Small intestine (tissue), 7 donors: Measurements from ENCODE around the gene TMEM163. TPM values are rescaled to one million over a fixed set of nuclear protein-coding genes. Genes with fewer than 3 reads are reported as not detected.

Source experiments
- DNase-seq, 2 donors: peaks; one replicate each; pipeline versions ENCODE4 v3.0.0 to v3.0.0-alpha.2; 2013
- FAIRE-seq: peaks from 2 replicates; lab custom pipeline; 2012; peaks lifted over from hg19 to GRCh38; lab: Jason Lieb, UNC
- H3K27ac ChIP-seq, 3 donors: one replicate each; pipeline ENCODE4 v1.5.1; 2013; ENCODE audit warnings: low read length in 2 of 3, mild to moderate bottlenecking in 2 of 3, control low read depth in 1 of 3, inconsistent platforms in 1 of 3, low read depth in 1 of 3, moderate library complexity in 1 of 3
- H3K27me3 ChIP-seq, 3 donors: one replicate each; pipeline ENCODE4 v1.6.1; 2013; ENCODE audit warnings: low read length in 3 of 3, inconsistent platforms in 1 of 3; ENCODE audit not compliant: control insufficient read depth in 3 of 3, insufficient read depth in 3 of 3
- H3K36me3 ChIP-seq, 3 donors: one replicate each; pipeline ENCODE4 v1.6.1; 2013; ENCODE audit warnings: low read length in 3 of 3, inconsistent platforms in 1 of 3, low read depth in 1 of 3, mild to moderate bottlenecking in 1 of 3, moderate library complexity in 1 of 3; ENCODE audit not compliant: control insufficient read depth in 3 of 3, insufficient read depth in 2 of 3
- H3K4me1 ChIP-seq, 3 donors: one replicate each; pipeline ENCODE4 v1.6.1; 2013; ENCODE audit warnings: low read length in 2 of 3, inconsistent platforms in 1 of 3, low read depth in 1 of 3, mild to moderate bottlenecking in 1 of 3, moderate library complexity in 1 of 3; ENCODE audit not compliant: control insufficient read depth in 3 of 3, insufficient read depth in 2 of 3
- H3K4me3 ChIP-seq, 3 donors: one replicate each; pipeline ENCODE4 v1.5.1; 2013; ENCODE audit warnings: low read length in 3 of 3, control low read depth in 1 of 3, inconsistent platforms in 1 of 3, low read depth in 1 of 3, mild to moderate bottlenecking in 1 of 3, moderate library complexity in 1 of 3
- H3K9me3 ChIP-seq, 2 donors: one replicate each; pipeline ENCODE4 v1.6.1; 2013; ENCODE audit warnings: low read depth in 1 of 2, low read length in 1 of 2; ENCODE audit not compliant: control insufficient read depth in 2 of 2, insufficient read depth in 1 of 2
- WGBS, 3 donors: extraction: QIAGEN DNeasy Blood & Tissue Kit; methylation state at CpG; one replicate each; pipeline ENCODE4 v1.1.7; 2013; 5-methylcytosine and 5-hydroxymethylcytosine counted together
- polyA plus RNA-seq, 4 donors: library from polyadenylated mRNA; stranded (reverse) in 3 of 4; unstranded in 1 of 4; fragments of 200-250 nt in 3 of 4; fragments of 120-200 nt in 1 of 4; gene quantifications; one replicate each; pipeline versions ENCODE4 v1.2.1 to v1.2.3, GENCODE V29; 2013
- donor health status: healthy with polysubstance abuse.
- donor health status: control.
- donor health status: control.
- donor health status: Bipolar disorder and iron deficiency.
- donor health status: healthy.

TMEM163 gene
- polyA plus RNA-seq, 4 donors, result 0.13 to 0.57 (median 0.38) TPM

GRCh38 chr2:134410831-134411231 is 308.0 kb downstream of the TMEM163 start:
- H3K9me3 ChIP-seq, result no peaks in the 10 kb centered on the region
- 30 to 51% (median 49%) methylated on average over 5 of the region's 5 CpGs for WGBS, 3 donors
- DNase-seq, result peak in 1 of 2 donors; percentile 26
- no peak overlapping the region for H3K27ac ChIP-seq
- H3K36me3 ChIP-seq, result peaks cover 0 to 15% (median 11%) of the 10 kb centered on the region in 3 donors
- H3K27me3 ChIP-seq, result no peaks in the 10 kb centered on the region
- no peak overlapping the region for H3K4me3 ChIP-seq
- FAIRE-seq, result no peak
- peaks cover 0 to 12% (median 12%) of the 10 kb centered on the region in 3 donors for H3K4me1 ChIP-seq

DNA sequence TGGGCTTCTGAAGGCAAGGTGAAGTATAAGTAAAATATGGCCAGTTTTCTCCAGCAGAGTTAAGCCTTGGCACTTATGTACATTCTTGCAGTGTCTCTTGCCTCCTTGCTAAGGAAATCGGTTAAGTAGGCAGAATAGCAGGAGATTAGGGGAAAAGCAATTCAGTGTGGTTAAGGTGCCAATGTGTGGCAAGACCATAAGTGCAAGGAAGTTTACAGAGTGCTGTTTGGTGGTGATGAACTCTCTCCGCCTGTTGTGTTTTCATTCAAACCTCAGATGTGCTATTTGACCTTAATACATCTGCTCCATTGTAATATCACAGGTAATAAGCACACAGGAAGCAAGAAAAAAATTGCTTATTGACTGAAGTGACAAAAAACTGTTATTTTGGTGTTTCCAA is 308.8 kb downstream of the TMEM163 start:
- no peak overlapping the region for H3K27ac ChIP-seq
- H3K27me3 ChIP-seq, result no peaks in the 10 kb centered on the region
- H3K4me1 ChIP-seq, result peaks cover 0 to 12% (median 12%) of the 10 kb centered on the region in 3 donors
- FAIRE-seq (no peak), DNase-seq (no peak)
- no peaks in the 10 kb centered on the region for H3K9me3 ChIP-seq
- no peak overlapping the region for H3K4me3 ChIP-seq
- 74 to 83% (median 77%) methylated on average over 2 of the region's 2 CpGs for WGBS, 3 donors
- H3K36me3 ChIP-seq, result peaks cover 0 to 15% (median 11%) of the 10 kb centered on the region in 3 donors

- Histone ChIP-seq H3K4me3 (no peak overlapping the region), H3K36me3 (peaks cover 0 to 15% (median 8%) of the 10 kb centered on the region in 3 donors), H3K27ac (peak overlapping the region in 1 of 3 donors; percentile 57), H3K27me3 (no peaks in the 10 kb centered on the region), H3K4me1 (peaks cover 0 to 12% (median 12%) of the 10 kb centered on the region in 3 donors), H3K9me3 (no peaks in the 10 kb centered on the region)
- DNase-seq, result no peak
- FAIRE-seq, result no peak
- 41 to 59% (median 50%) methylated on average over 3 of the region's 3 CpGs for WGBS, 3 donors
Observed at GRCh38 chr2:134408791-134409190, 310.0 kb downstream of the TMEM163 start.

DNA sequence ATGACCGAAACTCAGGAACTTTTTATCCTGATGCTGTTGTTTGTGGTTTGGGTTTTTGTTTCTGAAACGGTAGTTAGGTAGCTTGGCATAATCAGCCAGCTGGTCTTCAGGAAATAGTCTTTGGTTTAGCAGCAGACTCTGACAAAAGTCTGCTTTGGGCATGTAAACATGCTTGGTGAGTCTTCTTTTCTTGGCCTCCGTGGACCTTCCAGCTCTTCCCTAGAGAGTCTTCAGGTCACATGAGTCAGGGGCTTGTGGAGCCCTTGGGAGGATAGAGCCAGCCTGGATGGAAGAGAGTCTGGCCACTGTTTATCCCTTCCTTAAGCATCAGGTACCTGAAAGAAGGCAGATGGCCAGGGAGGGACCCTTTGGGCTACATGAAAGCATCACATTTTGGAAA is 310.4 kb downstream of the TMEM163 start:
- DNase-seq, result no peak
- WGBS, 3 donors, result 48 to 60% (median 54%) methylated on average over 3 of the region's 3 CpGs
- Histone ChIP-seq H3K4me3 (no peak overlapping the region), H3K27ac (peak overlapping the region in 1 of 3 donors; percentile 57), H3K36me3 (peaks cover 0 to 19% (median 9%) of the 10 kb centered on the region in 3 donors), H3K9me3 (no peaks in the 10 kb centered on the region), H3K4me1 (peaks cover 0 to 12% (median 11%) of the 10 kb centered on the region in 3 donors), H3K27me3 (no peaks in the 10 kb centered on the region)
- no peak for FAIRE-seq

GRCh38 chr2:134407154-134407890 is 311.5 kb downstream of the TMEM163 start:
- Histone ChIP-seq H3K36me3 (peaks cover 4 to 18% (median 8%) of the 10 kb centered on the region in 3 donors), H3K4me3 (no peak overlapping the region), H3K27me3 (no peaks in the 10 kb centered on the region), H3K4me1 (peaks cover 0 to 12% (median 10%) of the 10 kb centered on the region in 3 donors), H3K9me3 (no peaks in the 10 kb centered on the region), H3K27ac (no peak overlapping the region)
- FAIRE-seq (no peak), DNase-seq (no peak)
- 90 to 95% (median 91%) methylated on average over 4 of the region's 4 CpGs for WGBS, 3 donors

DNA sequence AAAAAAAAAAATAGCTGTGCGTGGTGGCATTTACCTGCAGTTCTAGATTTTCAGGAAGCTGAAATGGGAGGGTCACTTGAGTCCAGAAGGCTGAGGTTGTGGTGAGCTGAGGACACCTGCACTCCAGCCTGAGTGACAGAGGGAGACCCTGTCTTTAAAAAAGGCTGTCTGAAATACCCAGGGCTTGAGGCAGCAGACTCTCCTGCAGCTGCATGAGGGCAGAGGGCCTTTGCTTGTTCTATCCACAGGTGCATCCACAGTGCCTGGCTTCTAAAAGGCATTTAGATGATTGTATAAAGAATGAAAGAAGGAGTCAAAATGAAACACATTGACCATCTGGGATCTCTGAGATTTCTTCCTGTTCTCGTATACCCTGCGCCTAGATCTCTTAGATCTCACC is 312.1 kb downstream of the TMEM163 start:
- Histone ChIP-seq H3K9me3 (no peaks in the 10 kb centered on the region), H3K27me3 (no peaks in the 10 kb centered on the region), H3K4me3 (no peak overlapping the region), H3K27ac (no peak overlapping the region), H3K4me1 (peaks cover 0 to 11% (median 10%) of the 10 kb centered on the region in 3 donors), H3K36me3 (peaks cover 4 to 18% (median 8%) of the 10 kb centered on the region in 3 donors)
- no peak for DNase-seq
- WGBS, 3 donors, result 81 to 93% (median 92%) methylated on average over 3 of the region's 3 CpGs
- FAIRE-seq, result no peak

DNA sequence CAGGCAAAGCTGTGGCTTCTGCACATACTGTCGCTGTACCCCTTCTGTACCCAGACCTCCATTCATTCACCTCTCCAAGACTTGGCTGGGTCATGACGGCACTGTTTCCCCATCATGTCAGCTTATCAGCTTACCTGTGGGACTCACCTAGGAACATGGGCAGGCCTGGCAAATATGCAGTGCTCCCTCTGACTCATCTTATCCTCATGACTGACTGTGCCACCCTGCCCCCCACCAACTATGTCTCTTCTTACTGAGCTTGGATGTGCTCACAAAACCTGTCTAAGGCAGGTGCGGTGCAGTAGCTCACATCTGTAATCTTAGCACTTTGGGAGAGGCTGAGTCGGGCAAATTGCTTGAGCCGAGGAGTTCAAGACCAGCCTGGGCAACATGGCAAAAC is 312.5 kb downstream of the TMEM163 start:
- Histone ChIP-seq H3K4me1 (peaks cover 0 to 13% (median 6%) of the 10 kb centered on the region in 3 donors), H3K4me3 (no peak overlapping the region), H3K27ac (no peak overlapping the region), H3K36me3 (peaks cover 4 to 18% (median 8%) of the 10 kb centered on the region in 3 donors), H3K9me3 (no peaks in the 10 kb centered on the region), H3K27me3 (no peaks in the 10 kb centered on the region)
- DNase-seq, result no peak
- 89 to 92% (median 91%) methylated on average over 5 of the region's 5 CpGs for WGBS, 3 donors
- FAIRE-seq, result no peak
